Tibial nerve (tissue), 4 donors: ENCODE data around the gene LTN1.

Experiments
- CTCF ChIP-seq, 5 experiments: fragments of 200-600 bp in 3 of 5; fragments of 450-650 bp in 2 of 5; sonication (generic) in 3 of 5; IDR thresholded peaks; one replicate each; pipeline ENCODE4 v1.5.1; 2016 to 2019; ENCODE audit warnings: antibody characterized with exemption in 5 of 5, mild to moderate bottlenecking in 3 of 5, moderate library complexity in 2 of 5
- EP300 ChIP-seq, 2 donors: sonication (generic); formaldehyde crosslinking; IDR thresholded peaks; one replicate each; pipeline ENCODE4 v1.6.1; 2017; ENCODE audit warnings: antibody characterized with exemption in 2 of 2, mild to moderate bottlenecking in 1 of 2
- POLR2A ChIP-seq, 2 donors: fragments of 450-650 bp; IDR thresholded peaks; one replicate each; pipeline ENCODE4 v1.6.1; 2017; ENCODE audit warnings: antibody characterized with exemption in 2 of 2, mild to moderate bottlenecking in 2 of 2, moderate library complexity in 2 of 2

- no peak for TF ChIP-seq CTCF (IDR thresholded peaks at IDR 0.05)
- TF ChIP-seq POLR2A (IDR thresholded peaks at IDR 0.05), result no peak
- TF ChIP-seq EP300 (IDR thresholded peaks at IDR 0.05), result no peak
These were observed 69.2 kb downstream of the LTN1 start for GRCh38 chr21:28923439-28923975.
